Pancreas (tissue), 10 donors: ENCODE data around the gene CSTPP1. TPM values are rescaled to one million over a fixed set of nuclear protein-coding genes. Genes with fewer than 3 reads are reported as not detected.
"Not testable (repeated sequence)": the region's sequence is repeated elsewhere in the genome, so short reads cannot be mapped to it uniquely, and the experiment has no call there.

ENCODE experiments used
- ATAC-seq, 4 donors: fragments of 200-7000 bp; cut with Tn5 transposase; one replicate each; pipeline versions ENCODE4 v1.8.0 to v1.9.1; 2020; ENCODE audit warnings: mild to moderate bottlenecking in 4 of 4, moderate library complexity in 4 of 4
- DNase-seq, 6 donors: peaks; one replicate each; pipeline ENCODE4 v3.0.0-alpha.2; 2020
- FAIRE-seq: peaks from 2 replicates; lab custom pipeline; 2012; peaks lifted over from hg19 to GRCh38; lab: Jason Lieb, UNC
- H3K27ac ChIP-seq, 4 donors: fragments of 200-600 bp; sonication (generic); 1 replicate in 3 of 4; 2 replicates in 1 of 4; pipeline versions ENCODE4 v1.5.0 to v1.8.0; 2020
- H3K27me3 ChIP-seq, 4 donors: fragments of 200-600 bp; one replicate each; pipeline ENCODE4 v1.8.0; 2021
- H3K36me3 ChIP-seq, 3 donors: fragments of 200-600 bp; sonication (generic) in 1 of 3; one replicate each; pipeline versions ENCODE4 v1.5.0 to v1.8.0; 2020 to 2021
- H3K4me1 ChIP-seq, 3 donors: fragments of 200-600 bp; one replicate each; pipeline ENCODE4 v1.8.0; 2021
- H3K4me3 ChIP-seq, 4 donors: fragments of 200-600 bp; sonication (generic) in 2 of 4; one replicate each; pipeline versions ENCODE4 v1.5.0 to v1.8.0; 2020 to 2021
- H3K9me3 ChIP-seq, 4 donors: fragments of 200-600 bp; one replicate each; pipeline ENCODE4 v1.8.0; 2021
- WGBS, 2 donors: extraction: QIAGEN DNeasy Blood & Tissue Kit; methylation state at CpG; one replicate each; pipeline ENCODE4 v1.1.7; 2013; 5-methylcytosine and 5-hydroxymethylcytosine counted together
- intact Hi-C, 3 donors: fragments of 100-400 bp; cut with DNase I; formaldehyde crosslinking; loops; one replicate each; pipeline versions ENCODE4 v1.11.1 to v1.14.2; 2022
- polyA plus RNA-seq, 2 donors: library from polyadenylated mRNA; stranded (reverse); fragments of 200-250 nt; gene quantifications; one replicate each; pipeline ENCODE4 v1.2.3, GENCODE V29; 2013
- total RNA-seq, 6 donors: library from RNA; stranded (reverse); fragmentation: NEBNext Ultra II Directional in 4 of 6; extraction: Animal tissue kit (Norgen Biotek cat#: 25700) in 4 of 6; gene quantifications; one replicate each; pipeline versions ENCODE4 v1.2.1 to v1.2.4, GENCODE V29; 2021 to 2023
- TF ChIP-seq, protein P1 (sequence below), 4 donors: fragments of 200-600 bp; sonication (generic) in 3 of 4; IDR thresholded peaks; one replicate each; pipeline versions ENCODE4 v1.5.0 to v1.8.0; 2021; ENCODE audit warnings: antibody characterized with exemption in 4 of 4
- donor health status: healthy with polysubstance abuse.
- donor health status: DM: no; HTN: no; CAD: no; lungs with moderate emphysema.
- donor health status: DM: no; HTN: no; CAD: no.
- donor health status: control.
- donor health status: control.
- donor health status: Bipolar disorder and iron deficiency.
- donor health status: DM: yes; HTN: yes; CAD: no.
- donor health status: DM: no; HTN: no; CAD: no.
- donor health status: DM: no; HTN: no; CAD: no.
- donor health status: DM: yes; HTN: yes; CAD: no.

Gene CSTPP1
- total and polyA plus RNA-seq, 8 donors, result 9.7 to 23.6 (median 14.0) TPM

- intact Hi-C loops, result no loop called here
- FAIRE-seq (no peak), DNase-seq (no peak), ATAC-seq (no peak)
- no peaks in the 10 kb centered on the region for H3K9me3 ChIP-seq
- no peaks in the 10 kb centered on the region for H3K36me3 ChIP-seq
- H3K27ac ChIP-seq, result no peak overlapping the region
- H3K4me3 ChIP-seq, result no peak overlapping the region
- no peaks in the 10 kb centered on the region for H3K4me1 ChIP-seq
- TF ChIP-seq, protein P1, sequence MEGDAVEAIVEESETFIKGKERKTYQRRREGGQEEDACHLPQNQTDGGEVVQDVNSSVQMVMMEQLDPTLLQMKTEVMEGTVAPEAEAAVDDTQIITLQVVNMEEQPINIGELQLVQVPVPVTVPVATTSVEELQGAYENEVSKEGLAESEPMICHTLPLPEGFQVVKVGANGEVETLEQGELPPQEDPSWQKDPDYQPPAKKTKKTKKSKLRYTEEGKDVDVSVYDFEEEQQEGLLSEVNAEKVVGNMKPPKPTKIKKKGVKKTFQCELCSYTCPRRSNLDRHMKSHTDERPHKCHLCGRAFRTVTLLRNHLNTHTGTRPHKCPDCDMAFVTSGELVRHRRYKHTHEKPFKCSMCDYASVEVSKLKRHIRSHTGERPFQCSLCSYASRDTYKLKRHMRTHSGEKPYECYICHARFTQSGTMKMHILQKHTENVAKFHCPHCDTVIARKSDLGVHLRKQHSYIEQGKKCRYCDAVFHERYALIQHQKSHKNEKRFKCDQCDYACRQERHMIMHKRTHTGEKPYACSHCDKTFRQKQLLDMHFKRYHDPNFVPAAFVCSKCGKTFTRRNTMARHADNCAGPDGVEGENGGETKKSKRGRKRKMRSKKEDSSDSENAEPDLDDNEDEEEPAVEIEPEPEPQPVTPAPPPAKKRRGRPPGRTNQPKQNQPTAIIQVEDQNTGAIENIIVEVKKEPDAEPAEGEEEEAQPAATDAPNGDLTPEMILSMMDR (IDR thresholded peaks at IDR 0.05), result no peak
- H3K27me3 ChIP-seq, result no peaks in the 10 kb centered on the region
These were observed 147.4 kb downstream of the CSTPP1 start for GRCh38 chr11:47083913-47084312.

DNA sequence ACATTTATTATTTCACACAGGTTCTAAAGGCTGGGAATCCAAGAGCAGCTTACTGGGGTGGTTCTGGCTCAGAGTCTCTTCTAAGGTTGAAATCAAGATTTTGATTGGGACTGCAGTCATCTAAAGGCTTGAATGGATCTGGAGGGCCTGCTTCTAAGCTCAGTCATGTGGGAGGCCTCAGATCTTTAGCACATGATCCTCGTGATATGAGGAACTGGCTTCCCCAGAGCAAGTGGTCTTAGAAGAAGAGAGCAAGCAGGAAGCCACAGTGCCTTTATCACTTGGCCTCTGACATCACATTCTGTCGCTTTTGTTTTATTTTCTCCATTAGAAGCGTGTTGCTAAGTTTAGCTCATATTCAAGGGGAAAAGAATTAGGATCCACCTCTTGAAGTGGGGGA lies 151.2 kb downstream of the CSTPP1 start:
- intact Hi-C loops, result no loop called here
- TF ChIP-seq, protein P1 (IDR thresholded peaks at IDR 0.05), result no peak
- H3K27ac ChIP-seq, result no peak overlapping the region
- no peaks in the 10 kb centered on the region for H3K4me1 ChIP-seq
- H3K27me3 ChIP-seq, result no peaks in the 10 kb centered on the region
- DNase-seq (no peak), FAIRE-seq (no peak), ATAC-seq (peak in 1 of 4 donors; percentile 21)
- no peaks in the 10 kb centered on the region for H3K36me3 ChIP-seq
- no peaks in the 10 kb centered on the region for H3K9me3 ChIP-seq
- no peak overlapping the region for H3K4me3 ChIP-seq
- 90 to 95% methylated on average over 3 of the region's 3 CpGs for WGBS, 2 donors

DNA sequence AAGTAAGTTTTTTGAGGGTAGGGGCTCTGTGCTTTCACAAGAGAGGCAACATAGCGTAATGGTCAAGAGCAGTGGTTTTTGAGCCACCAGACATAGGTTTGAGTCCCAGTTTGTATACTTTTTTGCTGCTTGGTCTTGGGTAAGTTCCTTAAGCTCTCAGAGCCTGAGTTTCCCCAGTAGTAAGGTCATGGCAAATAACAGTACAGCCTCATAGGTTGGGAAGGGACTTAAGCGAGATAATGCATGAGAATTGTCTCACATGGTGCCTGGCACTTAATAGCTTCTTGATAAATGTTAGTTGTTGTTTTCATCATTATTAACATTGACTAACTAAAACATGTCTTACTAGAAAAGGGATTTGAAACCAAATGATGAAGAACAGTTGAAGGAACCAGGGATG lies 157.0 kb downstream of the CSTPP1 start:
- H3K4me1 ChIP-seq, result peaks cover 0 to 6% (median 6%) of the 10 kb centered on the region in 3 donors
- 67 to 69% methylated on average over 2 of the region's 2 CpGs for WGBS, 2 donors
- H3K36me3 ChIP-seq, result no peaks in the 10 kb centered on the region
- FAIRE-seq (no peak), ATAC-seq (peak in 2 of 4 donors; percentile 51 to 75), DNase-seq (no peak)
- H3K9me3 ChIP-seq, result no peaks in the 10 kb centered on the region
- TF ChIP-seq, protein P1 (IDR thresholded peaks at IDR 0.05), result no peak
- peak overlapping the region in 1 of 4 donors; percentile 6 for H3K27ac ChIP-seq
- no peak overlapping the region for H3K4me3 ChIP-seq
- no peaks in the 10 kb centered on the region for H3K27me3 ChIP-seq
- intact Hi-C loops, result no loop called here

GRCh38 chr11:47096871-47097270 lies 160.3 kb downstream of the CSTPP1 start:
- H3K36me3 ChIP-seq, DNase-seq, H3K4me3 ChIP-seq, ATAC-seq, intact Hi-C loops, FAIRE-seq, H3K27ac ChIP-seq, H3K9me3 ChIP-seq, H3K27me3 ChIP-seq: not testable (repeated sequence)
- WGBS, 2 donors, result 95 to 96% methylated on average over 8 to 18 of the region's 22 CpGs
- peaks cover 6 to 17% (median 16%) of the 10 kb centered on the region in 3 donors for H3K4me1 ChIP-seq

- H3K4me3 ChIP-seq, H3K27me3 ChIP-seq, H3K36me3 ChIP-seq, ATAC-seq, FAIRE-seq, H3K27ac ChIP-seq, DNase-seq, H3K9me3 ChIP-seq, intact Hi-C loops: not testable (repeated sequence)
- peaks cover 6 to 17% (median 16%) of the 10 kb centered on the region in 3 donors for H3K4me1 ChIP-seq
- WGBS, 2 donors, result 93 to 96% methylated on average over 2 to 3 of the region's 3 CpGs
These were observed 161.7 kb downstream of the CSTPP1 start for GRCh38 chr11:47098223-47098622.

DNA sequence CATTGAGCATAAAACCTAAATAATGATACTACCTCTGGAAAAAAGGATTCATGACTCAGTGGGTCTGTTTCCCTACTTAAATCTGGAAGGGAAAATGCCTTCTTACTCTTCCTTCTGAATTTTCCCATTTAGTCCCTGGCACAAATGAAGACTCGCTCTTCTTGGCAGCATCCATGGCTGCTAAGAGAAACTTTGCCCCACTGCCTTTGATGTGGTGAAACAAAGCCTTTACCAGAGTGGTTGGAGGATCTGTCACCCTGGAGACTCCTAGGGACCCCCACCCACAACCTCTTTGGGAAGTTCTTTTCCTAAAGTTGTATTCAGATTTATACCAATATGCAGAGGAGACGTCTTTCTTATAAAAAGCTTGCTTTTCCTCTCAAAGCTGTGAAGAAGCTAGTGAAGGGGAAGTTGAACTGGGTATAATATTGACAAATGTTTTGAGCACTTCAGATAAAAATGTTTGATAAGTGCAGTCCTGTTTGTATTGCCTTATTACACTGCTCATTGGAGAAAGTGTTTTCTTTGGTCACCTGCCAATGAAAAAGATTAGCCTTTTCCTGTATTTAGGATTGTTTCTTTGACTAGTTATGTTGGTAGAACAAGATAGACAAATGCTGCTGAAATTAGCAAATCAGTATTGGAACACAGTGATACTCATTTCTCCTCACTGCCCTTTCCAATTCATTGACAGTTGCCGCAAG lies 162.8 kb downstream of the CSTPP1 start:
- TF ChIP-seq, protein P1 (IDR thresholded peaks at IDR 0.05), result no peak
- no peaks in the 10 kb centered on the region for H3K27me3 ChIP-seq
- intact Hi-C loops, result no loop called here
- WGBS, 2 donors, result 33 to 37% methylated on average over 3 of the region's 3 CpGs
- peak overlapping the region in 2 of 4 donors; percentile 22 to 57 for H3K27ac ChIP-seq
- H3K4me1 ChIP-seq, result peaks cover 6 to 17% (median 10%) of the 10 kb centered on the region in 3 donors
- DNase-seq (no peak), ATAC-seq (peak; percentile 85 to 93 (median 86)), FAIRE-seq (no peak)
- no peaks in the 10 kb centered on the region for H3K9me3 ChIP-seq
- H3K36me3 ChIP-seq, result no peaks in the 10 kb centered on the region
- no peak overlapping the region for H3K4me3 ChIP-seq
